Hepatocyte (in vitro differentiated cells): ENCODE data around the gene FBLL1. TPM values are rescaled to one million over a fixed set of nuclear protein-coding genes. Genes with fewer than 3 reads are reported as not detected.
"Not testable (repeated sequence)": the region's sequence is repeated elsewhere in the genome, so short reads cannot be mapped to it uniquely, and the experiment has no call there.

Experiments used
- DNase-seq: peaks from one replicate; pipeline ENCODE4 v3.0.0-alpha.2; 2016; ENCODE audit warnings: low spot score
- H2AFZ ChIP-seq: fragments of 200-600 bp; sonication (generic); 2 replicates; pipeline ENCODE4 v1.6.0; 2016; ENCODE audit warnings: antibody characterized with exemption, mild to moderate bottlenecking
- H3K27ac ChIP-seq: fragments of 200-600 bp; sonication (generic); 2 replicates; pipeline ENCODE4 v1.5.1; 2016; ENCODE audit warnings: mild to moderate bottlenecking
- H3K27me3 ChIP-seq: fragments of 200-600 bp; sonication (generic); 2 replicates; pipeline ENCODE4 v1.6.1; 2016
- H3K36me3 ChIP-seq: fragments of 200-600 bp; sonication (generic); replicated peaks from 2 replicates; pipeline ENCODE4 v1.5.1; 2016; ENCODE audit warnings: low read depth; ENCODE audit not compliant: insufficient read depth
- H3K4me1 ChIP-seq: fragments of 200-600 bp; sonication (generic); 2 replicates; pipeline ENCODE4 v1.5.1; 2016; ENCODE audit warnings: mild to moderate bottlenecking, moderate library complexity; ENCODE audit not compliant: insufficient read depth
- H3K4me2 ChIP-seq: fragments of 200-600 bp; sonication (generic); 2 replicates; pipeline ENCODE4 v1.6.0; 2016
- H3K4me3 ChIP-seq: fragments of 200-600 bp; sonication (generic); 2 replicates; pipeline ENCODE4 v1.5.1; 2016; ENCODE audit warnings: mild to moderate bottlenecking
- H3K79me2 ChIP-seq: fragments of 200-600 bp; sonication (generic); 2 replicates; pipeline ENCODE4 v1.6.0; 2017; ENCODE audit warnings: mild to moderate bottlenecking
- H3K9me2 ChIP-seq: fragments of 200-600 bp; sonication (generic); replicated peaks from 2 replicates; pipeline ENCODE4 v1.6.0; 2017; ENCODE audit warnings: mild to moderate bottlenecking; ENCODE audit not compliant: insufficient read depth
- H3K9me3 ChIP-seq: fragments of 200-600 bp; sonication (generic); 2 replicates; pipeline ENCODE4 v1.5.1; 2016; ENCODE audit warnings: low read depth, mild to moderate bottlenecking
- H4K20me1 ChIP-seq: fragments of 200-600 bp; sonication (generic); 2 replicates; pipeline ENCODE4 v1.6.0; 2016; ENCODE audit warnings: mild to moderate bottlenecking; ENCODE audit not compliant: insufficient read depth, poor library complexity, severe bottlenecking
- EZH2 ChIP-seq: fragments of 200-600 bp; sonication (generic); IDR thresholded peaks from 2 replicates; pipeline ENCODE4 v1.6.1; 2016; ENCODE audit warnings: antibody characterized with exemption, mild to moderate bottlenecking, borderline replicate concordance
- EZH2phosphoT487 ChIP-seq: fragments of 200-600 bp; sonication (generic); IDR thresholded peaks from one replicate; pipeline ENCODE4 v1.6.1; 2018; ENCODE audit warnings: antibody characterized with exemption, mild to moderate bottlenecking, low read depth, moderate library complexity; ENCODE audit not compliant: unreplicated experiment, severe bottlenecking
- WGBS: methylation state at CpG from one replicate; pipeline ENCODE4 v1.1.6; 2016; ENCODE audit warnings: low lambda C conversion rate; ENCODE audit errors: missing lambda C conversion rate; 5-methylcytosine and 5-hydroxymethylcytosine counted together
- polyA plus RNA-seq: library from polyadenylated mRNA; unstranded; fragments of >200 nt; fragmentation: Nextera tagmentation; extraction: Ambion mirVana; gene quantifications from 2 replicates; pipeline ENCODE4 v1.2.1, GENCODE V29; 2016
- total RNA-seq: library from RNA; depleted of rRNA; stranded (reverse); fragments of >200 nt; gene quantifications from 2 replicates; pipeline ENCODE4 v1.2.3, GENCODE V29; 2014
- TF ChIP-seq, protein P1 (sequence below): fragments of 200-600 bp; sonication (generic); IDR thresholded peaks from 2 replicates; pipeline ENCODE4 v1.5.1; 2016; ENCODE audit warnings: antibody characterized with exemption, mild to moderate bottlenecking; ENCODE audit not compliant: poor library complexity

The FBLL1 gene
- total and polyA plus RNA-seq, 2 experiments from 2014 or later = 1.7 to 2.4 TPM

DNA sequence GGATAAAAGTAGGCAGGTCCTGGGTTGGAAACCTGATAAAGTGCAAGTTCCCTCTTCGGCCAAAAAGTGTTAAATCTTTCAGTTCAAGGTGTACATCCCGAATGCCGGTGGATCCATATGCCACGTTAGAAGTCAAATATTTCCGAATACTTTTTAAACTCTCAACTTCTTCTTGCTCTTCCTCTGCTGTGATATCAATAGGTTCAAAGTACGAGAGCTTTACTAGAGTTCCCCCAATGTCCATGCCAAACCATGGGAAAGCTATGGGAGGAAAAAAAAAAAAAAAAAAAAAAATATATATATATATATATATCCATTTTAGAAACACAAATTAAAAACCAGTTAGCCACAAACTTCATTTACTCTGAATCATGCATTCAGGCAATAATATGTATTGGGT lies 39.6 kb downstream of the FBLL1 start:
- no peak for DNase-seq
- Histone ChIP-seq H3K9me2 (no peaks in the 10 kb centered on the region), H3K79me2 (peaks cover 89% of the 10 kb centered on the region), H2AFZ (no peak overlapping the region), H3K36me3 (no peaks in the 10 kb centered on the region), H3K4me1 (no peaks in the 10 kb centered on the region), H3K27me3 (no peaks in the 10 kb centered on the region), H4K20me1 (peaks cover 67% of the 10 kb centered on the region), H3K4me3 (no peak overlapping the region), H3K9me3 (no peaks in the 10 kb centered on the region), H3K4me2 (no peak overlapping the region), H3K27ac (no peak overlapping the region)
- TF ChIP-seq, protein P1, sequence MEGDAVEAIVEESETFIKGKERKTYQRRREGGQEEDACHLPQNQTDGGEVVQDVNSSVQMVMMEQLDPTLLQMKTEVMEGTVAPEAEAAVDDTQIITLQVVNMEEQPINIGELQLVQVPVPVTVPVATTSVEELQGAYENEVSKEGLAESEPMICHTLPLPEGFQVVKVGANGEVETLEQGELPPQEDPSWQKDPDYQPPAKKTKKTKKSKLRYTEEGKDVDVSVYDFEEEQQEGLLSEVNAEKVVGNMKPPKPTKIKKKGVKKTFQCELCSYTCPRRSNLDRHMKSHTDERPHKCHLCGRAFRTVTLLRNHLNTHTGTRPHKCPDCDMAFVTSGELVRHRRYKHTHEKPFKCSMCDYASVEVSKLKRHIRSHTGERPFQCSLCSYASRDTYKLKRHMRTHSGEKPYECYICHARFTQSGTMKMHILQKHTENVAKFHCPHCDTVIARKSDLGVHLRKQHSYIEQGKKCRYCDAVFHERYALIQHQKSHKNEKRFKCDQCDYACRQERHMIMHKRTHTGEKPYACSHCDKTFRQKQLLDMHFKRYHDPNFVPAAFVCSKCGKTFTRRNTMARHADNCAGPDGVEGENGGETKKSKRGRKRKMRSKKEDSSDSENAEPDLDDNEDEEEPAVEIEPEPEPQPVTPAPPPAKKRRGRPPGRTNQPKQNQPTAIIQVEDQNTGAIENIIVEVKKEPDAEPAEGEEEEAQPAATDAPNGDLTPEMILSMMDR = no peak
- TF ChIP-seq EZH2phosphoT487 (no peak), EZH2 (no peak)
- WGBS = 97% methylated on average over 6 of the region's 6 CpGs

DNA sequence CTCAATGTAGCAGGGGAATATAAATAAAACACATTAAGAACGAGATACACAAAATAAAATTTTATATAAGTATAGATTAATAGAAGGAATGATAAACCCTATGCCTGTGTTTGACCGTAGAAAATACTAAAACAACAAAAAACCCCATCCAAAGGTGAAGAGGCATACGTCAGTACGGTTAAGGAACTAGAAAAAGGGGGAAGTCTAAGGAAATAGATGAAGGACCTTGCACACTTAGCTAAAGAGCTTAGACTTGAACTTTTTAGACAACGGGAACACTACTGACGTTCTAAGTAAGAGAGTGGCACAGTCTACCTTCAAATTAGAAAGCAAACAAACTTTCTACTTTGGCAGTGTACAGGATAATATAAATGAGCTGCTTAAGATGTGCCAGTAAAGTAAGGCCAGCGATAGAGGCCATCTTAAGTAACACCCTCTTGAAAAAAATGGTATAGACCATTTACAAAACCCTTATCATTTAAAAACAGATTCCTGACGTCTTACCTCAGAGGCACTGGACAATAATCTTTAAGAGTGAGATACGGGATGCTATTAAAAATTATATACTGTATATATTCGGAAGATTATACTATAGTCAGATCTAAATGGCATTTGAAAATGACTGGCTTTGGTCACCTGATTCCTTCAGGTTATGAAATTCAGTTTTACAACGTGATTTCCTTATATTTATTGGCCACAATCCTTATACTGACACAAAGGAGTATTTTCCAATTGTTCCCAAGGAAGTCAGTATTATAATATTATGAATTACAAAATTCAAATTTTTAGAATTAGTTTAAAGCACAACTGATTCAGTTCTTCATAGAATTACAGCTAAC lies 41.6 kb downstream of the FBLL1 start:
- 93% methylated on average over 11 of the region's 11 CpGs for WGBS
- Histone ChIP-seq H2AFZ (no peak overlapping the region), H4K20me1 (peaks cover 81% of the 10 kb centered on the region), H3K4me3 (no peak overlapping the region), H3K36me3 (no peaks in the 10 kb centered on the region), H3K9me2 (no peaks in the 10 kb centered on the region), H3K4me2 (no peak overlapping the region), H3K27ac (no peak overlapping the region), H3K4me1 (no peaks in the 10 kb centered on the region), H3K9me3 (no peaks in the 10 kb centered on the region), H3K79me2 (peaks cover 94% of the 10 kb centered on the region), H3K27me3 (no peaks in the 10 kb centered on the region)
- TF ChIP-seq EZH2 (no peak), EZH2phosphoT487 (no peak)
- TF ChIP-seq, protein P1 = no peak
- DNase-seq = no peak

DNA sequence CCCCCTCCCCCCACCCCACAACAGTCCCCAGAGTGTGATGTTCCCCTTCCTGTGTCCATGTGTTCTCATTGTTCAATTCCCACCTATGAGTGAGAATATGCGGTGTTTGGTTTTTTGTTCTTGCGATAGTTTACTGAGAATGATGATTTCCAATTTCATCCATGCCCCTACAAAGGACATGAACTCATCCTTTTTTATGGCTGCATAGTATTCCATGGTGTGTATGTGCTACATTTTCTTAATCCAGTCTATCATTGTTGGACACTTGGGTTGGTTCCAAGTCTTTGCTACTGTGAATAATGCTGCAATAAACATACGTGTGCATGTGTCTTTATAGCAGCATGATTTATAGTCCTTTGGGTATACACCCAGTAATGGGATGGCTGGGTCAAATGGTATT lies 44.6 kb downstream of the FBLL1 start:
- H3K9me3 ChIP-seq, H2AFZ ChIP-seq, H3K4me2 ChIP-seq, H3K4me1 ChIP-seq, H3K4me3 ChIP-seq, H3K36me3 ChIP-seq, H3K27ac ChIP-seq, DNase-seq, H3K27me3 ChIP-seq, H3K9me2 ChIP-seq: not testable (repeated sequence)
- Histone ChIP-seq H3K79me2 (peaks cover 94% of the 10 kb centered on the region), H4K20me1 (peaks cover 84% of the 10 kb centered on the region)
- WGBS = 100% methylated on average over 1 of the region's 3 CpGs

DNA sequence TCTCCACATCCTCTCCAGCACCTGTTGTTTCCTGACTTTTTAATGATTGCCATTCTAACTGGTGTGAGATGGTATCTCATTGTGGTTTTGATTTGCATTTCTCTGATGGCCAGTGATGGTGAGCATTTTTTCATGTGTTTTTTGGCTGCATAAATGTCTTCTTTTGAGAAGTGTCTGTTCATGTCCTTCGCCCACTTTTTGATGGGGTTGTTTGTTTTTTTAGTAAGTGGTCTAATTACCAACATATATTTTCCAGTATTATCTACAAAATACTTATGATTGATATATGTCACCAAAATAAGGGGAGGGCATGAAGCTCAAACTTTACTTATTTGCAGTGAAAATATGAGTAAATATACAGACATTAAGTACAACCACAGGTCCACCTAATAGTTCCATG lies 45.1 kb downstream of the FBLL1 start:
- H3K4me2 ChIP-seq, H2AFZ ChIP-seq, H3K36me3 ChIP-seq, H3K9me3 ChIP-seq, H3K27me3 ChIP-seq, H3K4me3 ChIP-seq, DNase-seq, H3K9me2 ChIP-seq, H3K27ac ChIP-seq, H3K4me1 ChIP-seq: not testable (repeated sequence)
- peaks cover 94% of the 10 kb centered on the region for H3K79me2 ChIP-seq
- WGBS = 100% methylated on average over 1 of the region's 1 CpG
- H4K20me1 ChIP-seq = peaks cover 81% of the 10 kb centered on the region
